ENCODE measurements around the gene UBR2.

DNA sequence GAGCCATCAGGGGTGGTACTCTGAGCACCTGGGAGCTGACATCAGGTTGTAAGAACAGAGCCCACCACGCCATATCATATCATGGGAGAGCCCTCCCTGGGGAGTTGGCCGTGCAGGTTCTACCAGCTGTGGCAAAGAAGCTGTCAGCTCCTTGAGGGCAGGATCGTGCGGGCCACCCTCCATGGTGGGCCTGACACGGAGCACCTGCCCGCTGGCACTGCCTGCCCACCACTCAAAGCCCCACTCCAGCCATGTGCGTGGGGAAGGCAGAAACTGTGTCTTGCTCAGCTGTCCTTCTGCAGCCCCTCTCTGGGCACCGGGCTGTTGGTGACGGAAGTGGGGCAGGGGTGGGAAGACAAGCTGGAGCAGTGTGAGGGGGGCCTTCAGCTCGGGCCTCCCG is 144.3 kb downstream of the UBR2 start:
- TF ChIP-seq, protein P1, sequence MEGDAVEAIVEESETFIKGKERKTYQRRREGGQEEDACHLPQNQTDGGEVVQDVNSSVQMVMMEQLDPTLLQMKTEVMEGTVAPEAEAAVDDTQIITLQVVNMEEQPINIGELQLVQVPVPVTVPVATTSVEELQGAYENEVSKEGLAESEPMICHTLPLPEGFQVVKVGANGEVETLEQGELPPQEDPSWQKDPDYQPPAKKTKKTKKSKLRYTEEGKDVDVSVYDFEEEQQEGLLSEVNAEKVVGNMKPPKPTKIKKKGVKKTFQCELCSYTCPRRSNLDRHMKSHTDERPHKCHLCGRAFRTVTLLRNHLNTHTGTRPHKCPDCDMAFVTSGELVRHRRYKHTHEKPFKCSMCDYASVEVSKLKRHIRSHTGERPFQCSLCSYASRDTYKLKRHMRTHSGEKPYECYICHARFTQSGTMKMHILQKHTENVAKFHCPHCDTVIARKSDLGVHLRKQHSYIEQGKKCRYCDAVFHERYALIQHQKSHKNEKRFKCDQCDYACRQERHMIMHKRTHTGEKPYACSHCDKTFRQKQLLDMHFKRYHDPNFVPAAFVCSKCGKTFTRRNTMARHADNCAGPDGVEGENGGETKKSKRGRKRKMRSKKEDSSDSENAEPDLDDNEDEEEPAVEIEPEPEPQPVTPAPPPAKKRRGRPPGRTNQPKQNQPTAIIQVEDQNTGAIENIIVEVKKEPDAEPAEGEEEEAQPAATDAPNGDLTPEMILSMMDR (conservative IDR thresholded peaks at IDR 0.05; ENCODE audit: low read depth, low read length) = no peak
- TF ChIP-seq EZH2 (IDR thresholded peaks at IDR 0.05; ENCODE audit: borderline replicate concordance, low read depth, low read length, poor library complexity, severe bottlenecking) = no peak

Data from A673 (cell line).